HG03439 (cell line): ENCODE measurements around the gene SAMD11.
A peak's percentile ranks its signal among the peaks of the same experiment; 100 is the strongest.
"Not testable (repeated sequence)": the region's sequence is repeated elsewhere in the genome, so short reads cannot be mapped to it uniquely, and the experiment has no call there.

Source experiments
- ATAC-seq: cut with Tn5 transposase; IDR thresholded peaks from one replicate; pipeline ENCODE4 v1.9.1; 2021; ENCODE audit warnings: mild to moderate bottlenecking, moderate library complexity; ENCODE audit not compliant: unreplicated experiment

The SAMD11 gene

GRCh38 chr1:923131-923990 is at the start of gene SAMD11:
SAMD11 (plus strand) TSS chr1:923923; CDS start chr1:924432, 509 bp downstream.
- no peak for ATAC-seq

- not testable (repeated sequence) for ATAC-seq
Observed at GRCh38 chr1:876428-877208, 47.1 kb upstream of the SAMD11 start.

- ATAC-seq, result not testable (repeated sequence)
Observed at GRCh38 chr1:877209-877986, 46.3 kb upstream of the SAMD11 start.

GRCh38 chr1:880511-880910 is 43.2 kb upstream of the SAMD11 start:
- ATAC-seq, result not testable (repeated sequence)

- ATAC-seq, result not testable (repeated sequence)
Observed at GRCh38 chr1:880915-881314, 42.8 kb upstream of the SAMD11 start.

- ATAC-seq, result no peak
Observed at GRCh38 chr1:886311-886710, 37.4 kb upstream of the SAMD11 start.

GRCh38 chr1:886760-887159 is 37.0 kb upstream of the SAMD11 start:
- ATAC-seq, result no peak

GRCh38 chr1:888297-888696 is 35.4 kb upstream of the SAMD11 start:
- ATAC-seq, result no peak

- ATAC-seq, result not testable (repeated sequence)
Observed at GRCh38 chr1:889774-890173, 33.9 kb upstream of the SAMD11 start.

- ATAC-seq, result not testable (repeated sequence)
Observed at GRCh38 chr1:890234-890633, 33.5 kb upstream of the SAMD11 start.

GRCh38 chr1:890661-891060 is 33.1 kb upstream of the SAMD11 start:
- no peak for ATAC-seq

- ATAC-seq, result no peak
Observed at GRCh38 chr1:897226-897625, 26.5 kb upstream of the SAMD11 start.

- not testable (repeated sequence) for ATAC-seq
Observed at GRCh38 chr1:897951-898350, 25.8 kb upstream of the SAMD11 start.

GRCh38 chr1:899636-900317 is 23.9 kb upstream of the SAMD11 start:
- ATAC-seq, result no peak

- no peak for ATAC-seq
Observed at GRCh38 chr1:901108-901859, 22.4 kb upstream of the SAMD11 start.

GRCh38 chr1:902802-903201 is 20.9 kb upstream of the SAMD11 start:
- ATAC-seq, result no peak

GRCh38 chr1:903305-903704 is 20.4 kb upstream of the SAMD11 start:
- ATAC-seq, result no peak

- no peak for ATAC-seq
Observed at GRCh38 chr1:903721-904271, 19.9 kb upstream of the SAMD11 start.

- peak; percentile 59 for ATAC-seq
Observed at GRCh38 chr1:904310-904950, 19.3 kb upstream of the SAMD11 start.
